OCI-LY1 (cell line): ENCODE results near the gene CAPZA1.

ENCODE experiments used
- H2AFZ ChIP-seq: fragments of 200-600 bp; sonication (generic), shearing (Covaris generic); 2 replicates; pipeline ENCODE4 v1.6.0; 2014; ENCODE audit warnings: antibody characterized with exemption, mild to moderate bottlenecking, low read length
- H3F3A ChIP-seq: fragments of 200-600 bp; sonication (generic), shearing (Covaris generic); 2 replicates; pipeline ENCODE4 v1.6.0; 2014; ENCODE audit warnings: mild to moderate bottlenecking, antibody characterized with exemption, low read length, moderate library complexity; ENCODE audit not compliant: insufficient read depth
- H3K27ac ChIP-seq: fragments of 200-600 bp; sonication (generic); 2 replicates; pipeline ENCODE4 v1.5.1; 2014; ENCODE audit warnings: low read length, mixed run types, mild to moderate bottlenecking, low read depth; ENCODE audit not compliant: poor library complexity, severe bottlenecking
- H3K27me3 ChIP-seq: fragments of 200-600 bp; sonication (generic); 2 replicates; pipeline ENCODE4 v1.6.0; 2014; ENCODE audit warnings: antibody characterized with exemption, mild to moderate bottlenecking, low read length, moderate library complexity; ENCODE audit not compliant: insufficient read depth
- H3K36me3 ChIP-seq: fragments of 200-600 bp; sonication (generic); 2 replicates; pipeline ENCODE4 v1.6.1; 2014; ENCODE audit warnings: mild to moderate bottlenecking, antibody characterized with exemption, low read length, moderate library complexity, mixed read lengths; ENCODE audit not compliant: insufficient read depth
- H3K4me1 ChIP-seq: fragments of 200-600 bp; sonication (generic); 2 replicates; pipeline ENCODE4 v1.5.1; 2014; ENCODE audit warnings: mild to moderate bottlenecking, low read length, moderate library complexity; ENCODE audit not compliant: insufficient read depth, severe bottlenecking
- H3K4me2 ChIP-seq: fragments of 200-600 bp; sonication (generic), shearing (Covaris generic); 2 replicates; pipeline ENCODE4 v1.6.1; 2014; ENCODE audit warnings: low read length
- H3K4me3 ChIP-seq: fragments of 200-600 bp; sonication (generic); 2 replicates; pipeline ENCODE4 v1.5.1; 2014; ENCODE audit warnings: low read length, low read depth, mild to moderate bottlenecking, mixed read lengths; ENCODE audit not compliant: poor library complexity, severe bottlenecking
- H3K79me2 ChIP-seq: fragments of 200-600 bp; shearing (Covaris generic); 2 replicates; pipeline ENCODE4 v1.6.1; 2016; ENCODE audit warnings: mixed run types, low read length, mixed read lengths; ENCODE audit not compliant: insufficient read depth
- H3K9ac ChIP-seq: fragments of 200-600 bp; sonication (generic), shearing (Covaris generic); 2 replicates; pipeline ENCODE4 v1.6.1; 2014; ENCODE audit warnings: mild to moderate bottlenecking, low read length, mixed read lengths
- H3K9me2 ChIP-seq: fragments of 200-600 bp; sonication (generic), shearing (Covaris generic); 2 replicates; pipeline ENCODE4 v1.6.1; 2014; ENCODE audit warnings: low read depth, mild to moderate bottlenecking, low read length, mixed read lengths
- H3K9me3 ChIP-seq: fragments of 200-600 bp; shearing (Covaris generic); 2 replicates; pipeline ENCODE4 v1.6.1; 2014; ENCODE audit warnings: low read length, mixed read lengths
- H4K20me1 ChIP-seq: fragments of 200-600 bp; sonication (generic), shearing (Covaris generic); 2 replicates; pipeline ENCODE4 v1.6.0; 2016; ENCODE audit warnings: mild to moderate bottlenecking, low read length; ENCODE audit not compliant: insufficient read depth
- EZH2 ChIP-seq: fragments of 200-600 bp; sonication (generic), shearing (Covaris generic); IDR thresholded peaks from 2 replicates; pipeline ENCODE4 v1.8.0; 2017; ENCODE audit warnings: borderline replicate concordance, mixed run types, mild to moderate bottlenecking, antibody characterized with exemption, low read length, moderate library complexity, mixed read lengths
- TF ChIP-seq, protein P1 (sequence below): fragments of 200-600 bp; sonication (generic), shearing (Covaris generic); IDR thresholded peaks from 2 replicates; pipeline ENCODE4 v1.5.1; 2017; ENCODE audit warnings: mild to moderate bottlenecking, antibody characterized with exemption, low read length, moderate library complexity, mixed read lengths

The CAPZA1 gene

GRCh38 chr1:112626887-112627286, 7.3 kb downstream of the CAPZA1 start:
- H4K20me1 ChIP-seq, result no peaks in the 10 kb centered on the region
- H3K9ac ChIP-seq, result no peak overlapping the region
- no peak overlapping the region for H2AFZ ChIP-seq
- no peak for TF ChIP-seq EZH2
- TF ChIP-seq, protein P1, sequence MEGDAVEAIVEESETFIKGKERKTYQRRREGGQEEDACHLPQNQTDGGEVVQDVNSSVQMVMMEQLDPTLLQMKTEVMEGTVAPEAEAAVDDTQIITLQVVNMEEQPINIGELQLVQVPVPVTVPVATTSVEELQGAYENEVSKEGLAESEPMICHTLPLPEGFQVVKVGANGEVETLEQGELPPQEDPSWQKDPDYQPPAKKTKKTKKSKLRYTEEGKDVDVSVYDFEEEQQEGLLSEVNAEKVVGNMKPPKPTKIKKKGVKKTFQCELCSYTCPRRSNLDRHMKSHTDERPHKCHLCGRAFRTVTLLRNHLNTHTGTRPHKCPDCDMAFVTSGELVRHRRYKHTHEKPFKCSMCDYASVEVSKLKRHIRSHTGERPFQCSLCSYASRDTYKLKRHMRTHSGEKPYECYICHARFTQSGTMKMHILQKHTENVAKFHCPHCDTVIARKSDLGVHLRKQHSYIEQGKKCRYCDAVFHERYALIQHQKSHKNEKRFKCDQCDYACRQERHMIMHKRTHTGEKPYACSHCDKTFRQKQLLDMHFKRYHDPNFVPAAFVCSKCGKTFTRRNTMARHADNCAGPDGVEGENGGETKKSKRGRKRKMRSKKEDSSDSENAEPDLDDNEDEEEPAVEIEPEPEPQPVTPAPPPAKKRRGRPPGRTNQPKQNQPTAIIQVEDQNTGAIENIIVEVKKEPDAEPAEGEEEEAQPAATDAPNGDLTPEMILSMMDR, result no peak
- peaks cover 59% of the 10 kb centered on the region for H3K4me1 ChIP-seq
- no peak overlapping the region for H3K27ac ChIP-seq
- H3K36me3 ChIP-seq, result peaks cover 61% of the 10 kb centered on the region
- no peaks in the 10 kb centered on the region for H3K9me3 ChIP-seq
- H3K4me2 ChIP-seq, result no peak overlapping the region; the same call in 1 of the 2 replicates
- no peak overlapping the region for H3K4me3 ChIP-seq
- no peaks in the 10 kb centered on the region for H3K9me2 ChIP-seq
- H3K79me2 ChIP-seq, result peaks cover 93% of the 10 kb centered on the region
- no peaks in the 10 kb centered on the region for H3K27me3 ChIP-seq
- no peaks in the 10 kb centered on the region for H3F3A ChIP-seq

GRCh38 chr1:112628516-112628915, 8.9 kb downstream of the CAPZA1 start:
- H4K20me1 ChIP-seq, result no peaks in the 10 kb centered on the region
- peaks cover 44% of the 10 kb centered on the region for H3K4me1 ChIP-seq
- no peaks in the 10 kb centered on the region for H3K9me3 ChIP-seq
- H3K27me3 ChIP-seq, result no peaks in the 10 kb centered on the region
- no peak overlapping the region for H3K9ac ChIP-seq
- H3K27ac ChIP-seq, result no peak overlapping the region
- H3F3A ChIP-seq, result no peaks in the 10 kb centered on the region
- H3K4me2 ChIP-seq, result no peak overlapping the region
- no peak overlapping the region for H2AFZ ChIP-seq
- H3K9me2 ChIP-seq, result no peaks in the 10 kb centered on the region
- no peak overlapping the region for H3K4me3 ChIP-seq
- peaks cover 95% of the 10 kb centered on the region for H3K79me2 ChIP-seq
- peaks cover 75% of the 10 kb centered on the region for H3K36me3 ChIP-seq
- TF ChIP-seq, protein P1, result no peak
- TF ChIP-seq EZH2, result no peak

DNA sequence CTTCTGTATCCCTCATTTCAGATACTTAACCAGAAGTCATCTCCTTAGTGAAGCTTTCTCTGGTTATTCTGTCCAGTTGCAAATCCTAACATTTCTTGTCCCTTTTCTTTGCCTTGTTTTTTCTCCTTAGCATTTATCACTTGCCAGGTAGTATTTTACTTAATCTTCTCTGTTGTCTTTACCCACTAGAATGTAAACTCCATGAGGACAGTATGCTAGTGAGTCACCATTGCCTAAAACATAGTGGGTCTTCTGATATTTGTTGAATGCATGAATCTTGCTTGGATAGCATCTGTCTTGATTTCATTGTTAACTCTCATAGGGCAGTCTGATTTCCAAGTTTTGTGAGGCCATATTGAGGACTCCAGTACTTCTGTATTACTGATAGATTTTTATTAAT, 9.6 kb downstream of the CAPZA1 start:
- Histone ChIP-seq H3K9me2 (no peaks in the 10 kb centered on the region), H3K79me2 (peaks cover 97% of the 10 kb centered on the region), H3K9me3 (no peaks in the 10 kb centered on the region), H2AFZ (no peak overlapping the region), H3K27me3 (no peaks in the 10 kb centered on the region), H3K4me3 (no peak overlapping the region), H3K4me2 (no peak overlapping the region), H3K4me1 (peaks cover 40% of the 10 kb centered on the region), H3K9ac (no peak overlapping the region), H3K27ac (no peak overlapping the region), H4K20me1 (no peaks in the 10 kb centered on the region), H3K36me3 (peaks cover 81% of the 10 kb centered on the region), H3F3A (no peaks in the 10 kb centered on the region)
- TF ChIP-seq, protein P1, result no peak
- TF ChIP-seq EZH2, result no peak
